Astrocyte (in vitro differentiated cells and primary cell): Measurements from ENCODE around the gene FAM124A.

ENCODE experiments used
- CTCF ChIP-seq: IDR thresholded peaks from 2 replicates; pipeline ENCODE4 v1.5.1; 2011; ENCODE audit warnings: low read depth, mild to moderate bottlenecking, inconsistent platforms, low read length, moderate library complexity; ENCODE audit not compliant: insufficient read depth
- EZH2 ChIP-seq: IDR thresholded peaks from 2 replicates; pipeline ENCODE4 v1.6.1; 2012; ENCODE audit warnings: mild to moderate bottlenecking, low read length, inconsistent platforms; ENCODE audit not compliant: insufficient read depth

DNA sequence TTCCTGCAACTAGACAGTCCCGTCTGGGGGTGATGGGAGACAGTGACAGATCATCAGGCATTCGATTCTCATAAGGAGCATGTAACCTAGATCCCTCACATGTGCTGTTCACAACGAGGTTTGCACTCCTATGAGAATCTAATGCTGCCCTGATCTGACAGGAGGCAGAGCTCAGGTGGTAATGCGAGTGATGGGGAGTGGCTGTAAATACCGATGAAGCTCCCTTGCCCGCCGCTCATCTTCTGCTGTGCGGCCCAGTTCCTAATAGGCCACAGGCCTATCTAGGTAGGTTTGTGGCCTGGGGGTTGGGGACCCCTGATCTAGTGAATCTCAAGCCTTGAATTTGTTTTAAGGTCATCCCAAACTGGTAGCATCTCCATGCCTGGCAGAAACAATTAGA is 27.3 kb upstream of the FAM124A start:
- TF ChIP-seq CTCF: no peak
- no peak for TF ChIP-seq EZH2
